ENCODE data around the gene CCDC51.
"Not testable (repeated sequence)": the region's sequence is repeated elsewhere in the genome, so short reads cannot be mapped to it uniquely, and the experiment has no call there.

Gene CCDC51

GRCh38 chr3:48404440-48405342, 35.2 kb downstream of the CCDC51 start:
- in situ Hi-C loops (cut with HindIII; ENCODE audit: low sequenced_read_pairs): no loop called here
- no peak overlapping the region for H3K4me3 ChIP-seq (ENCODE audit: low read depth, low read length)
- no peak for TF ChIP-seq CTCF (IDR thresholded peaks at IDR 0.05; ENCODE audit: low read depth, low read length, missing control alignments)
- no peak for DNase-seq (ENCODE audit: low read depth)

GRCh38 chr3:48403533-48404439, 36.1 kb downstream of the CCDC51 start:
- in situ Hi-C loops (cut with HindIII; ENCODE audit: low sequenced_read_pairs): no loop called here
- no peak for DNase-seq (ENCODE audit: low read depth)
- H3K4me3 ChIP-seq (ENCODE audit: low read depth, low read length): no peak overlapping the region
- TF ChIP-seq CTCF (IDR thresholded peaks at IDR 0.05; ENCODE audit: low read depth, low read length, missing control alignments): no peak

GRCh38 chr3:48402907-48403306, 37.0 kb downstream of the CCDC51 start:
- no peak overlapping the region for H3K4me3 ChIP-seq (ENCODE audit: low read depth, low read length)
- in situ Hi-C loops (cut with HindIII; ENCODE audit: low sequenced_read_pairs): no loop called here
- TF ChIP-seq CTCF (IDR thresholded peaks at IDR 0.05; ENCODE audit: low read depth, low read length, missing control alignments): no peak
- DNase-seq (ENCODE audit: low read depth): no peak

- TF ChIP-seq CTCF (IDR thresholded peaks at IDR 0.05; ENCODE audit: low read depth, low read length, missing control alignments): no peak
- in situ Hi-C loops (cut with HindIII; ENCODE audit: low sequenced_read_pairs): no loop called here
- no peak overlapping the region for H3K4me3 ChIP-seq (ENCODE audit: low read depth, low read length)
- peak; percentile 93 for DNase-seq (ENCODE audit: low read depth)
Measured at GRCh38 chr3:48402281-48402732, 37.6 kb downstream of the CCDC51 start.

GRCh38 chr3:48401434-48401901, 38.5 kb downstream of the CCDC51 start:
- H3K4me3 ChIP-seq (ENCODE audit: low read depth, low read length); in situ Hi-C loops (cut with HindIII; ENCODE audit: low sequenced_read_pairs); DNase-seq (ENCODE audit: low read depth): not testable (repeated sequence)

GRCh38 chr3:48400824-48401433, 39.0 kb downstream of the CCDC51 start:
- peak; percentile 35 for DNase-seq (ENCODE audit: low read depth)
- TF ChIP-seq CTCF (IDR thresholded peaks at IDR 0.05; ENCODE audit: low read depth, low read length, missing control alignments): peak; percentile 69
- no peak overlapping the region for H3K4me3 ChIP-seq (ENCODE audit: low read depth, low read length)
- in situ Hi-C loops (cut with HindIII; ENCODE audit: low sequenced_read_pairs): no loop called here

Data from astrocyte of the cerebellum (primary cell).